AG20443 (cell line): ENCODE measurements around the gene GOLM1.
"Not testable (repeated sequence)": the region's sequence is repeated elsewhere in the genome, so short reads cannot be mapped to it uniquely, and the experiment has no call there.

Experiments used
- DNase-seq: peaks from one replicate; pipeline ENCODE4 v3.0.0; 2012; ENCODE audit warnings: low spot score, mixed read lengths

Gene GOLM1

GRCh38 chr9:86098824-86099700 is at the start of gene GOLM1:
Gene GOLM1, minus strand, starts transcription at chr9:86099558. Its CDS starts 20,238 bp downstream, at chr9:86079320.
- DNase-seq = peak; percentile 94

- DNase-seq = not testable (repeated sequence)
These were observed 47.3 kb upstream of the GOLM1 start for GRCh38 chr9:86146671-86147070.

GRCh38 chr9:86145960-86146359 is 46.6 kb upstream of the GOLM1 start:
- DNase-seq = not testable (repeated sequence)

- DNase-seq = no peak
These were observed 43.6 kb upstream of the GOLM1 start for GRCh38 chr9:86142973-86143372.

GRCh38 chr9:86141843-86142242 is 42.5 kb upstream of the GOLM1 start:
- no peak for DNase-seq

GRCh38 chr9:86135371-86135770 is 36.0 kb upstream of the GOLM1 start:
- no peak for DNase-seq

- DNase-seq = no peak
These were observed 35.0 kb upstream of the GOLM1 start for GRCh38 chr9:86134361-86134760.

- no peak for DNase-seq
These were observed 29.0 kb upstream of the GOLM1 start for GRCh38 chr9:86128235-86128822.

GRCh38 chr9:86126998-86127972 is 27.9 kb upstream of the GOLM1 start:
- DNase-seq = peak; percentile 76

- no peak for DNase-seq
These were observed 23.0 kb upstream of the GOLM1 start for GRCh38 chr9:86122311-86122710.

GRCh38 chr9:86119457-86119856 is 20.1 kb upstream of the GOLM1 start:
- no peak for DNase-seq

- no peak for DNase-seq
These were observed 17.1 kb upstream of the GOLM1 start for GRCh38 chr9:86116425-86116824.

GRCh38 chr9:86115886-86116285 is 16.5 kb upstream of the GOLM1 start:
- no peak for DNase-seq

GRCh38 chr9:86112057-86112456 is 12.7 kb upstream of the GOLM1 start:
- DNase-seq = no peak

- no peak for DNase-seq
These were observed 3.3 kb upstream of the GOLM1 start for GRCh38 chr9:86102626-86103025.

GRCh38 chr9:86099701-86100364 is 475 bp upstream of the GOLM1 start:
- peak; percentile 79 for DNase-seq

GRCh38 chr9:86097510-86098224 is 1.7 kb downstream of the GOLM1 start:
- DNase-seq = no peak

- no peak for DNase-seq
These were observed 3.0 kb downstream of the GOLM1 start for GRCh38 chr9:86096386-86096785.

- DNase-seq = no peak
These were observed 5.4 kb downstream of the GOLM1 start for GRCh38 chr9:86093788-86094555.

GRCh38 chr9:86091477-86091876 is 7.9 kb downstream of the GOLM1 start:
- no peak for DNase-seq
